Trophoblast cell (in vitro differentiated cells and primary cell): ENCODE measurements around the gene TSPAN5.

Source experiments
- DNase-seq, 2 donors: peaks; one replicate each; pipeline ENCODE4 v3.0.0-alpha.2; 2016
- H2AFZ ChIP-seq: 2 replicates; pipeline ENCODE4 v1.6.1; 2013; ENCODE audit warnings: low read length, moderate library complexity, mild to moderate bottlenecking; ENCODE audit not compliant: insufficient read depth, poor library complexity
- H2AK5ac ChIP-seq: 2 replicates; pipeline ENCODE4 v1.6.1; 2013; ENCODE audit warnings: mild to moderate bottlenecking, low read length
- H2BK120ac ChIP-seq: 2 replicates; pipeline ENCODE4 v1.6.1; 2013; ENCODE audit warnings: low read length, mild to moderate bottlenecking, moderate library complexity; ENCODE audit not compliant: insufficient read depth, poor library complexity
- H2BK12ac ChIP-seq: 2 replicates; pipeline ENCODE4 v1.6.1; 2013; ENCODE audit warnings: mild to moderate bottlenecking, low read length, moderate library complexity
- H2BK5ac ChIP-seq: 2 replicates; pipeline ENCODE4 v1.6.1; 2013; ENCODE audit warnings: low read length, low read depth, moderate library complexity, mild to moderate bottlenecking; ENCODE audit not compliant: poor library complexity
- H3K14ac ChIP-seq: 2 replicates; pipeline ENCODE4 v1.6.1; 2013; ENCODE audit warnings: mild to moderate bottlenecking, low read length
- H3K18ac ChIP-seq: 2 replicates; pipeline ENCODE4 v1.6.1; 2013; ENCODE audit warnings: mild to moderate bottlenecking, low read length
- H3K23ac ChIP-seq: 2 replicates; pipeline ENCODE4 v1.6.1; 2013; ENCODE audit warnings: low read length
- H3K27ac ChIP-seq: 2 replicates; pipeline ENCODE4 v1.5.1; 2013; ENCODE audit warnings: low read depth, mild to moderate bottlenecking, inconsistent platforms, low read length, moderate library complexity
- H3K27me3 ChIP-seq: 2 replicates; pipeline ENCODE4 v1.6.1; 2013; ENCODE audit warnings: inconsistent platforms, mild to moderate bottlenecking, low read length, moderate library complexity; ENCODE audit not compliant: insufficient read depth
- H3K36me3 ChIP-seq, 2 experiments: 1 replicate in 1 of 2; 2 replicates in 1 of 2; pipeline ENCODE4 v1.6.1; 2013; ENCODE audit warnings: low read length in 2 of 2, mild to moderate bottlenecking in 2 of 2, moderate library complexity in 1 of 2; ENCODE audit not compliant: insufficient read depth in 2 of 2, control insufficient read depth in 1 of 2
- H3K4ac ChIP-seq: 2 replicates; pipeline ENCODE4 v1.6.1; 2013; ENCODE audit warnings: low read depth, mild to moderate bottlenecking, low read length, moderate library complexity
- H3K4me1 ChIP-seq, 2 experiments: 1 replicate in 1 of 2; 2 replicates in 1 of 2; pipeline ENCODE4 v1.6.1; 2013; ENCODE audit warnings: low read length in 2 of 2, mild to moderate bottlenecking in 2 of 2, moderate library complexity in 1 of 2; ENCODE audit not compliant: insufficient read depth in 2 of 2, control insufficient read depth in 1 of 2
- H3K4me2 ChIP-seq: 2 replicates; pipeline ENCODE4 v1.6.1; 2013; ENCODE audit warnings: inconsistent platforms, mild to moderate bottlenecking, low read length, moderate library complexity
- H3K4me3 ChIP-seq: 2 replicates; pipeline ENCODE4 v1.5.1; 2013; ENCODE audit warnings: mild to moderate bottlenecking, low read depth, low read length, inconsistent platforms
- H3K79me1 ChIP-seq: one replicate; pipeline ENCODE4 v1.6.1; 2013; ENCODE audit warnings: low read length
- H3K79me2 ChIP-seq: 2 replicates; pipeline ENCODE4 v1.6.1; 2013; ENCODE audit warnings: low read length, mild to moderate bottlenecking; ENCODE audit not compliant: control insufficient read depth, insufficient read depth, poor library complexity
- H3K9ac ChIP-seq: 2 replicates; pipeline ENCODE4 v1.6.1; 2013; ENCODE audit warnings: mild to moderate bottlenecking, low read length
- H3K9me3 ChIP-seq: 2 replicates; pipeline ENCODE4 v1.6.1; 2013; ENCODE audit warnings: low read depth, mild to moderate bottlenecking, control low read depth, inconsistent platforms, low read length; ENCODE audit not compliant: insufficient read depth
- H4K12ac ChIP-seq: 2 replicates; pipeline ENCODE4 v1.6.1; 2013; ENCODE audit warnings: low read depth, mild to moderate bottlenecking, low read length, moderate library complexity
- H4K8ac ChIP-seq: 2 replicates; pipeline ENCODE4 v1.6.1; 2013; ENCODE audit warnings: low read depth, mild to moderate bottlenecking, low read length, moderate library complexity
- H4K91ac ChIP-seq: one replicate; pipeline ENCODE4 v1.6.1; 2013; ENCODE audit warnings: low read depth, mild to moderate bottlenecking, low read length, moderate library complexity
- WGBS: extraction: QIAGEN DNeasy Blood & Tissue Kit; methylation state at CpG from one replicate; pipeline ENCODE4 v1.1.7; 2013; ENCODE audit warnings: missing lambda C conversion rate; ENCODE audit not compliant: insufficient read length, insufficient coverage; ENCODE audit errors: extremely low coverage; 5-methylcytosine and 5-hydroxymethylcytosine counted together

Gene TSPAN5

DNA sequence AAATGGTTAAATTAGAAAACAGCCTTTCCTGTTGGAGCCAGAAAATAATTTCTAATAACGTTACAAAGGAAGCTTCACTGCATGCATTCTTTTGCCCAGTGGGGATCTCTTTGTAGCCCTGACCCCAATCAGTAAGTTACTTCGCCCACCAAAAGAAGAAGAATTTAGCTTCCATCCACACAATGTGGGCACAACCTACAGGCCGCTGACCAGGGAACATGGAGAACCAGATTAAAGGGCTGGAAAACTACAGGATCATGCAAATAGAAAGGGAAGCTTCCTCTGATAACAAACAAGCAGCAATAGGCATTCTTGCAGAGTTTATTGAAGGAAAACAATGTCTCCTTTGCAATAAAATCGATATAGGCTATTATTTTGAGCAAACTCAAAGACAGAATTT lies 21.3 kb upstream of the TSPAN5 start:
- no peak for DNase-seq
- no CpG with 5 or more reads among the region's 4 CpGs for WGBS
- H3K9me3 ChIP-seq, result no peaks in the 10 kb centered on the region
- H3K14ac ChIP-seq, result no peak overlapping the region
- H3K4me3 ChIP-seq, result no peak overlapping the region
- H4K12ac ChIP-seq, result no peak overlapping the region
- H3K79me2 ChIP-seq, result no peaks in the 10 kb centered on the region
- no peaks in the 10 kb centered on the region for H3K36me3 ChIP-seq
- H3K4ac ChIP-seq, result no peak overlapping the region
- H2AK5ac ChIP-seq, result no peak overlapping the region
- H3K9ac ChIP-seq, result no peak overlapping the region
- H4K91ac ChIP-seq, result no peak overlapping the region
- peaks cover 4 to 7% of the 10 kb centered on the region in 2 experiments for H3K4me1 ChIP-seq
- no peak overlapping the region for H4K8ac ChIP-seq
- peak overlapping the region; percentile 49 for H2BK12ac ChIP-seq
- no peak overlapping the region for H3K4me2 ChIP-seq
- no peak overlapping the region for H2AFZ ChIP-seq
- peaks cover 7% of the 10 kb centered on the region for H3K79me1 ChIP-seq
- no peak overlapping the region for H3K27ac ChIP-seq
- no peak overlapping the region for H3K18ac ChIP-seq
- H3K23ac ChIP-seq, result no peak overlapping the region
- peak overlapping the region; percentile 56 for H2BK5ac ChIP-seq
- no peaks in the 10 kb centered on the region for H3K27me3 ChIP-seq
- no peak overlapping the region for H2BK120ac ChIP-seq

DNA sequence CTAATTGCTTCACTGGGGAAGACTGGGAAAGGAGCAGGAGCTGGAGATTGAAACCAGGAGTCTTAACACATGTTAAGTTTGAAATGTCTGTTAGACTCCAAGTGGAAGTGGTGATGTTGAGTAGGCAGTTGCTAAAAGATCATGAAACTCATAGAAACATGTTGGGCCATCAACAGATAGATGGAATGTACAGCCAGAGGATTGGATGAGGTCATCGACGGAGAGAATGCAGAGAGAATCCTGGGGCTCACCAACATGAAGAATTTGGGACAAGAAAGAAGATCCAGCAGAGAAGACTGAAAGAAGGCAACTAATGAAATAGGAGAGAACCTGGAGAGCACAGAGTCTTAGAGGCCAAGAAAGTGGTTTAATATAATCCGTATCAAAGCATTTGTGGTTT lies 19.4 kb upstream of the TSPAN5 start:
- no peak overlapping the region for H3K23ac ChIP-seq
- no peaks in the 10 kb centered on the region for H3K36me3 ChIP-seq
- H2AFZ ChIP-seq, result no peak overlapping the region
- peaks cover 4% of the 10 kb centered on the region for H3K79me1 ChIP-seq
- no peaks in the 10 kb centered on the region for H3K27me3 ChIP-seq
- H3K4me2 ChIP-seq, result no peak overlapping the region
- no peak overlapping the region for H3K14ac ChIP-seq
- H3K4me3 ChIP-seq, result no peak overlapping the region
- H3K79me2 ChIP-seq, result no peaks in the 10 kb centered on the region
- H2AK5ac ChIP-seq, result no peak overlapping the region
- H3K4me1 ChIP-seq, result no peaks in the 10 kb centered on the region
- H3K9me3 ChIP-seq, result no peaks in the 10 kb centered on the region
- no peak overlapping the region for H2BK5ac ChIP-seq
- no peak overlapping the region for H3K9ac ChIP-seq
- no peak overlapping the region for H3K18ac ChIP-seq
- no peak overlapping the region for H4K8ac ChIP-seq
- H2BK120ac ChIP-seq, result no peak overlapping the region
- no peak for DNase-seq
- no CpG with 5 or more reads among the region's 3 CpGs for WGBS
- no peak overlapping the region for H3K4ac ChIP-seq
- no peak overlapping the region for H3K27ac ChIP-seq
- H4K12ac ChIP-seq, result no peak overlapping the region
- no peak overlapping the region for H2BK12ac ChIP-seq
- no peak overlapping the region for H4K91ac ChIP-seq

GRCh38 chr4:98674404-98675173 lies 16.2 kb upstream of the TSPAN5 start:
- Histone ChIP-seq H3K4ac (no peak overlapping the region), H4K12ac (no peak overlapping the region), H2AK5ac (no peak overlapping the region), H2BK5ac (no peak overlapping the region), H3K23ac (no peak overlapping the region), H3K36me3 (no peaks in the 10 kb centered on the region), H3K27ac (no peak overlapping the region), H2AFZ (no peak overlapping the region), H2BK12ac (no peak overlapping the region), H4K91ac (no peak overlapping the region), H3K27me3 (no peaks in the 10 kb centered on the region), H3K14ac (no peak overlapping the region), H3K9me3 (no peaks in the 10 kb centered on the region), H3K4me1 (peaks cover 0 to 3% of the 10 kb centered on the region in 2 experiments), H4K8ac (no peak overlapping the region), H3K79me2 (no peaks in the 10 kb centered on the region), H3K4me3 (no peak overlapping the region), H3K4me2 (no peak overlapping the region), H3K18ac (no peak overlapping the region), H3K9ac (no peak overlapping the region), H3K79me1 (no peaks in the 10 kb centered on the region), H2BK120ac (no peak overlapping the region)
- DNase-seq, result no peak
- no CpG with 5 or more reads among the region's 4 CpGs for WGBS

- no peak overlapping the region for H3K27ac ChIP-seq
- no peak for DNase-seq
- WGBS, result no CpG with 5 or more reads among the region's 6 CpGs
- H2BK12ac ChIP-seq, result no peak overlapping the region
- H3K18ac ChIP-seq, result no peak overlapping the region
- no peaks in the 10 kb centered on the region for H3K9me3 ChIP-seq
- no peak overlapping the region for H4K8ac ChIP-seq
- H2AK5ac ChIP-seq, result no peak overlapping the region
- H3K4ac ChIP-seq, result no peak overlapping the region
- no peak overlapping the region for H4K12ac ChIP-seq
- H3K4me3 ChIP-seq, result no peak overlapping the region
- H3K79me1 ChIP-seq, result no peaks in the 10 kb centered on the region
- no peaks in the 10 kb centered on the region for H3K36me3 ChIP-seq
- H2BK120ac ChIP-seq, result no peak overlapping the region
- no peaks in the 10 kb centered on the region for H3K27me3 ChIP-seq
- no peak overlapping the region for H2BK5ac ChIP-seq
- no peak overlapping the region for H3K14ac ChIP-seq
- no peak overlapping the region for H3K4me2 ChIP-seq
- peaks cover 0 to 3% of the 10 kb centered on the region in 2 experiments for H3K4me1 ChIP-seq
- H3K79me2 ChIP-seq, result no peaks in the 10 kb centered on the region
- H4K91ac ChIP-seq, result no peak overlapping the region
- no peak overlapping the region for H2AFZ ChIP-seq
- H3K23ac ChIP-seq, result no peak overlapping the region
- no peak overlapping the region for H3K9ac ChIP-seq
These were observed 15.6 kb upstream of the TSPAN5 start for GRCh38 chr4:98673978-98674377.
